Kasumi-1 (cell line): Measurements from ENCODE around the gene LEPROT.
"Not testable (repeated sequence)": the region's sequence is repeated elsewhere in the genome, so short reads cannot be mapped to it uniquely, and the experiment has no call there.

Experiments used
- DNase-seq, 2 experiments: peaks; one replicate each; lab custom pipeline; 2025; lab: John Stamatoyannopoulos, UW

The LEPROT gene

DNA sequence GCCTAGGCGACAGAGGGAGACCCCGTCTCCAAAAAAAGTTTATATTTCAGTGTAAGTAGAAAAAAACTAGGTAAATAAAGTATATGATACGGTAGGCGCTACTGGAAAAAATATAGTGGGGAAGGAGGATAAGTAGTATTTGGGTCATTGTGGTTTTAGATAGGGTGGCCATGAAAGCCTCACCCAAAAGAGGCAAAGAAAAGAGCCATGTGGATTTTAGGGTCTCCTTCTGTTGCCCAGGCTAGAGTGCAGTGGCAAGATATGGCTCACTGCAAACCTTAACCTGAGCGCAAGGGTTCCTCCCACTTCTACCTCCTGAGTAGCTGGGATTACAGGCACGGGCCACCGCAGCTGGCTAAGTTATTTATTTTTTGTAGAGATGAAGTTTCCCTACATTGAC is 17.1 kb downstream of the LEPROT start:
- no peak for DNase-seq

DNA sequence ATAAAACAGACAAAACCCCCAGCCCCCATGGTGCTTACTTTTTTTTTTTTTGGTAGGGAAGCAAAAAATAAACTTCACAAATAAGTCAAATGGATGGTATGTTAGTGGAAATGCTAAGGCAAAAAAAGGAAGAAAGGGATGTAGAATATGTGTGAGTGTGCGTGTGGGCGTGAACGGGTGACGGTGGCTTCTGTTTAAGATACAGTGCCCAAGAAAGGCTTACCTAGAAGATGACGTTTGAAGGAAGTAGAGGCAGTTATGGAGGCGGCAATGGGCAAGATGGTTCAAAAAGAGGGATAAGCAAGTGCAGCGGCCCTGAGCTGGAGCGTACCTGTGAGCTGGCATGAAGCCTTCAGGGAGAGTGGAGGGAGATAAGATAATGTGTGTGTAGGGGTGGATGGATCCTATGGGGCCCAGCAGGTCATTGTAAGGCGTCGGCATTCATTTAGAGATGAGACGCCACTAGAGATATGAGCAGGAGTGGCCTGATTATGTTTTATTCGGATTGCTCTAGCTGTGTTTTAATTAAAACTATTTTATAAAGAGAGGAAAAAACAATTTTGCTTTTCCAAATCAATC is 19.9 kb downstream of the LEPROT start:
- DNase-seq = no peak

- no peak for DNase-seq
Measured at GRCh38 chr1:65440915-65441314, 20.4 kb downstream of the LEPROT start.

DNA sequence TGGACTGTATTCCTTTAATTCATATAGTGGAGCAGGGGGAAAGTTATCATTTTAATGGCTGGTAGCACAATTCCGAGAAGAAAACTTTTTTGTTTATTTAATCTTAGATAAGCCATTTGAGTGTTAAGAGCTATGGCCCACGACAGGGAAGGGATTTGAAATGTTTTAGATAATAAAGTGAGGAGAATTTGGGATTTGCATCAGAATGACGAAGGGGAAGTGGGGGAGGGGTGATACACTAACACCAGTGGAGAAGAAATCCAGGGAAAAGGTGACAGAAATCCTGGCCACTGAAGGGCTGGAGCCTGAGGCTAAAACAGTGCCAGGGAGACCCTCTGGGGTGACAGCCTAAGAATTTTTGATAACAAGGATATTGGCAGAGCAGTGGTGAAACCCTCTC is 21.0 kb downstream of the LEPROT start:
- DNase-seq = no peak

GRCh38 chr1:65442442-65442841 is 22.0 kb downstream of the LEPROT start:
- no peak for DNase-seq

GRCh38 chr1:65443647-65444046 is 23.2 kb downstream of the LEPROT start:
- no peak for DNase-seq

- DNase-seq = no peak
Measured at GRCh38 chr1:65444128-65444640, 23.7 kb downstream of the LEPROT start.

GRCh38 chr1:65445837-65446236 is 25.4 kb downstream of the LEPROT start:
- no peak for DNase-seq

DNA sequence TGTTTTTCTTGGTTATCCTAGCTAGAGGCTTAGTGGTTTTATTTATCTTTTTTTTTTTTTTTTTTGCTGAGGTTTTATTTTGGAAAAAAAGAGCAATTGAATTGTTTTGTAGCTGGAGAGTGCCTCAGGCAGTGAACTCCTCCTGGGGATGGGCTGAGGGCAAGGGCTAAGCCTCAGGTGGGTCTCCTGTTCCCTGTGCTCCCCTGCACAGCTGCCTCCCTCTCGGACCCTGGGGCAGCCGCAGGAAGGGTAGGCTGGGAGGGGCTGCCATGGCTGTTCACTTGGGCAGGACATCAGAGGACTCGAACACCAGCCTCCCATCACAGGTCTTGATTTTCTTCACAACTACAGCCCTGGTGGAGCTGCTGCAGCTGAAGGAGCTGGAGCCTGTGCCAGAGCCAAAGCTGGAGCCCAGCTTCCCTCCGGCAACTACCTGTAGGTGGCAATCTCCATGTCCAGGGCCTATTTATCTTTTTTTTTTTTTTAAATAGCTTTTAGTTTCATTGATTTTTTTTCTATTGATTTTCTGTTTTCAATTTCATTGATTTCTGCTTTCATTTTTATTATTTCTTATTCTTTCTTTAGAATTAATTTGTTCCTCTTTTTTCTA is 28.9 kb downstream of the LEPROT start:
- no peak for DNase-seq

GRCh38 chr1:65455678-65456077 is 35.2 kb downstream of the LEPROT start:
- DNase-seq = not testable (repeated sequence)

DNA sequence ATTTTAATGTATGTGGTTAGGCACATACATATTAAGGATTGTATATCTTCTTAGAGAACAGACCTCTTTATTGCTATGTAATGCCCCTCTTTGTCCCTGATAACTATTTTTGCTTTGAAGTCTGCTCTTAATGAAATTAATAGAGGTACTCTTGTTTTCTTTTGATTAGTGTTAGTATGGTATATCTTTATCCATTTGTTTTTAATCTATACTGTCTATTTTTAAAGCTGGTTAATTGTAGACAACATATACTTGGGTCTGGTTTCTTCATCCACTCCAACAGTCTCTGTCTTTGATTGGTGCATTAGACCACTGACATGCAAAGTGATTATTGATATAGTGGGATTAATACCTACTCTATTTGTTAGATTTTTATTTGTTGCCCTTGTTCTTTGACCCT is 36.0 kb downstream of the LEPROT start:
- DNase-seq = no peak

- no peak for DNase-seq
Measured at GRCh38 chr1:65457868-65458267, 37.4 kb downstream of the LEPROT start.

GRCh38 chr1:65458730-65459396 is 38.4 kb downstream of the LEPROT start:
- DNase-seq = no peak

DNA sequence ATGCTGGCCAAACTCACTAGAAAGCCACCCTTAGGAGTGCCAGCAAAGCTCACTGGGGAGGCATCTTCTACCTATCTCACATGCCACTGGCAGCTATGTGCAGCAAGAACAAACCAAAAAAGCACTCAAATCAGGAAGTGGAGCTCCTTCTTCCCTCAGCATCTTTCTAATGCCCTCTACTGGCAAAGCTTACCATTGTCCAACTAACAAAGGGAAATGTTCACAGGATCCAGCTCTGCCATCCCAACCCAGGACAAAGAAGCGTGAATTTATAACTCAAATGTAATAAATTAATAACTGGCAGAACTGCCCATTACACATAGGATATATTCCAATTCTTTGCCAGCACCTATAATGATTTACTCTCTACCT is 38.9 kb downstream of the LEPROT start:
- peak; percentile 63 to 70 for DNase-seq

GRCh38 chr1:65465837-65466236 is 45.4 kb downstream of the LEPROT start:
- DNase-seq = not testable (repeated sequence)

GRCh38 chr1:65467536-65467935 is 47.1 kb downstream of the LEPROT start:
- no peak for DNase-seq

DNA sequence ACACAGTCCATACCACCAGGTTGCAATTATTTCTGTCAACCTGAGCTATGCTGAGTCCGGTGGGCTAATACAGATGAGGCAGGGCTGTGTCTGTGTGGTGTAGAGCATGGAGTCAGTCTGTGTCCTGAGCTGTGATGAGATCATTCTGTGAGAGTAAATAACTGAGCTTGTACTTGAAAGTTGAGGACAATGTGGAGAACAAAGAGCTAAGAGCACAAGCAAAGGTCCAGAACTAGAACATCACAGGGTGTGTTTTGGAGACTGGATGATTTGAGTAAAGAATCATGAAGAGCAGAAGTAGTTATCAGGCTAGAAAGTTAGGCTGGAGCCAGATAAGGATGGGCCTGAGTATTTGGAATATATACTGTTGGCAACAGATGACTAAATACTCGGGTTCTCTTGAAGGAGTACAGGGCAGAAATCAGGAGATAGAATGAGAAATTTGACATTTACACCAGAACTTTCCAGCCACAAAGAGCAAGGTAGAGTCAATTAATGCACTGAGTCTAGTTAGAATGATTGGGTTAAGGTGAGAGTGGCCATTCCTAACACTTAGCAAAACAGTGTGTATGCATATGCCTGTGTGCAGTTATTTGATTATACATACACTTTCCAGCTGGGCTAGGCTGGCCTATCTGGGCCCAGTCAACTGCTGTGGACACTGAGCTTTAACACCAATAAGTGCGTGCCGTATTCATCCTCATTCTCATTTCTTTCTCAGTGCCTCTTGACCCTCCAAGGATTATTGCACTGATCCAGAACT is 48.8 kb downstream of the LEPROT start:
- no peak for DNase-seq

DNA sequence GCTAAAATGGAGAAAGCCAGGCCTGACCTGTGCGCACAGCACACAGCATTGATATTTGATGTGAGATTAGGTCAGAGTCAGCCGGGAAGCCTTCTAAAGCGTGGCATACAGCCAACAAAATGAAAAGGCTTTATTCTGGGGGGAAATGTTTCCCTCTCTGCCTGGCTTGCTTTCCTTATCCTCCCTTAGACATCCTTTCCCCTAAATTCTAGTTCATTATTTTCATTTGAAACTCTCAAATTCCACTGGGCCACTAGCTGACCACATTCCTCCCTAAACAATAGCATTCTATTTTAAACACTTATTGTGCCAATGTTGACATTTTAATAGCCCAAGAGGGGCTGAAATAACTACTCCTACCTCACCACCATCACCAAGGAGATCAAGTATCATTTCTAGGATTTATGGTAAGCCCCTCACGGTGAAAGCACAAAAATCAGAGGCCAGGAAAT is 49.4 kb downstream of the LEPROT start:
- no peak for DNase-seq

DNA sequence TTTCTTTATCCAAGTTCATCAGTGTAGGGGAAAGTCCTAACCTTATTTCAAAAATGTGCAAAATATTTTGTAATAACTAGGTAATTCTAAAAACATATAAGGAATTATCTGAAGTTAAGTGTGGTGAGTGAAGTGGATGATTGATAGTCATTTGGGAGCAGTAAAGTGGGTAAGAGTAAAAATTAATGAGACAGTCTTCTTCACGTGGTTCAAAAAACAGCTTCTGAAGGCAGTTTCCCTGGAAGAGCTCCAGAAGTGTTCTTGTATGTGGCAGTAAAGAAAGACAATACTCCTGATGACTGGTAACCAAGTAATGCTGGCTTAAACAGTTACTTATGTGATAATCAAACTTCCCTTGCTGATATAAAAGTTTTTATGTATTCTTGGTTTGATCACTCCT is 50.3 kb downstream of the LEPROT start:
- DNase-seq = no peak

- DNase-seq = no peak
Measured at GRCh38 chr1:65471213-65471833, 50.9 kb downstream of the LEPROT start.

- DNase-seq = no peak
Measured at GRCh38 chr1:65471861-65472332, 51.4 kb downstream of the LEPROT start.

DNA sequence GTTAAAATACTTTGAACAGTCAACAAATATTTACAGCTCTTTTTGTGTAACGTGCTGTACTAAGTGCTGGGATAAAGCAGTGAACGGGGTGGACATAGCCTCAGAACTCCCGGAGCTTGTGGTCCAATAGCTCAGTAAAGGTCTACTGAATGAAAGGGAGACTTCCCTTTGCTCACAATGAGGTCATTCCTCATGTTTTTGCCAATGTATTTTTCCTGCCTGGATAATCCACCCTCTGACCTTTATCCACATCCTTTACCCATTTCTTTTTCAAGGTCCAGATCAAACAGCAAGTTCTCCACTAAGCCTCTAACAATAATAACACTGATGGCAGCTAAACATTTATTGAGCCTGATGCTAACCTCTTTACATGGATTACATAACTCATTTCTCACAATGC is 55.9 kb downstream of the LEPROT start:
- no peak for DNase-seq
